ENCODE data around the gene DNAJC18. TPM values are rescaled to one million over a fixed set of nuclear protein-coding genes. Genes with fewer than 3 reads are reported as not detected.

The DNAJC18 gene
- total and polyA plus RNA-seq, 7 experiments from 2014 or later, result 2.2 to 9.7 (median 4.9) TPM

DNA sequence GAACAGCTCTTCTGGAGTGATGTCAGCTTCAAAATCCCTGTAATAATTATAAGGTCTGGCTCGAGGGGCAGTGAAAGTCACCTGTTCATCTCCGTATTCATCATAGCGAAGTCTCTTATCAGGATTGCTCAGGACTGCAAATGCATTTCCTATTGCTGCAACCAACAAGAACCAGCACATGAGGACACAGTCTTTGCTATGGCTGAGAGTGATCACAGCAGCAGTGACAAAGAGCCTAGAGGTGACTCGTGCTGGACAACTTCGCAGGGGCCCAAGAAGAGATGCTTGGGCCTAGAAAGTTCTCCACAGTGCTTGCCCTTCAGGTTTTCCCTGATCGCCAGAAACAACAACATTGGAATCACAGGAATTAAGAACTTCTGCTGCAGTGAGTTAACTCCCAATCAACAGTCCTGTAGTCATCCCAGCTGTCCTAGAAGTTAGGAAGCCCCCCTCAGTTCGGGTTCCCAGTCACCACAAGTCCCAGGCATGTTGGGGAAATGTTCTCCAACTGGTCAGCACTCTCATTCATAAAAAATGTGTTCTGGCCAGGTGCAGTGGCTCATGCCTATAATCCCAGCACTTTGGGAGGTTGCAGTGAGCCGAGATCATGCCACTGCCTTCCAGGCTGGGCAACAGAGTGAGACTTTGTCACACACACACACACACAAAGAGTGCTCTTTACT is 13.0 kb downstream of the DNAJC18 start:
- POLR2A ChIA-PET, result interaction anchor here (1.3 to 9.4 kb wide), 2 partner anchors 13 to 88 kb away, joined by 4 to 102 read pairs; partner anchors contain the start of gene DNAJC18
- CTCF ChIA-PET, result interaction anchor here (0.7 to 9.5 kb wide), 3 partner anchors 13 to 88 kb away, joined by 3 to 310 read pairs (median 4); partner anchors contain the start of gene DNAJC18
- Mint-ChIP-seq H3K4me3 (no peak overlapping the region), H3K9me3 (no peaks in the 10 kb centered on the region), H3K27me3 (no peaks in the 10 kb centered on the region), H3K27ac (no peak overlapping the region), H3K36me3 (peaks cover 0 to 22% (median 21%) of the 10 kb centered on the region in 5 donors), H3K4me1 (peaks cover 4 to 29% (median 21%) of the 10 kb centered on the region in 7 donors)
- DNase-seq, result no peak
- no peak for ATAC-seq
- Histone ChIP-seq H3K27me3 (ENCODE audit: control insufficient read depth in 2 of 2, insufficient read depth in 2 of 2, low read length in 2 of 2) (no peaks in the 10 kb centered on the region), H3K36me3 (ENCODE audit: control insufficient read depth in 2 of 3, insufficient read depth in 3 of 3, low read length in 3 of 3) (peaks cover 0 to 5% (median 3%) of the 10 kb centered on the region in 3 experiments), H3K9me3 (ENCODE audit: control insufficient read depth in 2 of 3, low read length in 3 of 3) (no peaks in the 10 kb centered on the region), H3K27ac (ENCODE audit: low read depth, low read length) (no peak overlapping the region), H3K4me3 (ENCODE audit: low read length) (no peak overlapping the region), H3K4me1 (ENCODE audit: control insufficient read depth in 2 of 2, insufficient read depth in 2 of 2, low read length in 2 of 2) (peaks cover 3 to 9% of the 10 kb centered on the region in 2 donors)
- intact Hi-C loops (cut with micrococcal nuclease), result no loop called here

- no peaks in the 10 kb centered on the region for H3K9me3 ChIP-seq (ENCODE audit: control insufficient read depth in 2 of 3, low read length in 3 of 3)
- Mint-ChIP-seq H3K36me3 (peaks cover 0 to 25% (median 22%) of the 10 kb centered on the region in 5 donors), H3K27ac (no peak overlapping the region), H3K9me3 (no peaks in the 10 kb centered on the region), H3K4me1 (peaks cover 4 to 25% (median 17%) of the 10 kb centered on the region in 7 donors), H3K27me3 (no peaks in the 10 kb centered on the region), H3K4me3 (no peak overlapping the region)
- ChIA-PET CTCF (interaction anchor here (0.7 to 9.5 kb wide), 3 partner anchors 13 to 89 kb away, joined by 3 to 310 read pairs (median 4); partner anchors contain the start of gene DNAJC18), POLR2A (interaction anchor here (0.6 to 9.4 kb wide), 3 partner anchors 14 to 89 kb away, joined by 3 to 102 read pairs (median 4); partner anchors contain the start of gene DNAJC18)
- DNase-seq (no peak), ATAC-seq (no peak)
- H3K27ac ChIP-seq (ENCODE audit: low read depth, low read length), result no peak overlapping the region
- no peak overlapping the region for H3K4me3 ChIP-seq (ENCODE audit: low read length)
- intact Hi-C loops (cut with micrococcal nuclease), result no loop called here
- H3K27me3 ChIP-seq (ENCODE audit: control insufficient read depth in 2 of 2, insufficient read depth in 2 of 2, low read length in 2 of 2), result no peaks in the 10 kb centered on the region
- peaks cover 0 to 5% (median 3%) of the 10 kb centered on the region in 3 experiments for H3K36me3 ChIP-seq (ENCODE audit: control insufficient read depth in 2 of 3, insufficient read depth in 3 of 3, low read length in 3 of 3)
- peaks cover 3 to 9% of the 10 kb centered on the region in 2 donors for H3K4me1 ChIP-seq (ENCODE audit: control insufficient read depth in 2 of 2, insufficient read depth in 2 of 2, low read length in 2 of 2)
Observed at GRCh38 chr5:139425497-139425896, 13.8 kb downstream of the DNAJC18 start.

DNA sequence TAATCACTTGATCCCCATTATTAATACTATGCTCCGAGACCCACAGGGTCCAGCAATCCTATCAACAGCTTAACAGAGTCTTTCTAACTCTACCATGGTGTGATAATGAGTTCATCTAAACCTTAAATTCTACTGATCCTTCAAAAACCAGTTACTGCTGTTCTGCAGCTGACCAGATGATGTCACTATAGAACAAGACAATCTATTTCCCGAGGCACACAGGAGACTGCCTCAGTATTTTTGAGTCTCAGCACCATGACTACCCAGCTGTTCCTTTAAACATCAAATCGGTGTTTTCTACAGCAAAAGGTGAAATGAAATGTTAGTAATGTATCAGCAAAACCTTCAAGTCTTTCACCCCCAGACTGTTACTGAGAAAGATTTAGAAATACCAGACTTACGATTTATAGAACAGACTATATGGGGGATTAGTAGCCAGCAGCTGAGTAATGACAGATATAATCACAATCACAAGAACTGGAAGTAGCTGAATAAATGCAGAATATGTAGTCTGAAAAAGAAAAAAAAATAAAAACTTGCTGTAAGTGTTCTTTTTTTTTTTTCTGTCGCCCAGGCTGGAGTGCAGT is 16.9 kb downstream of the DNAJC18 start:
- POLR2A ChIA-PET, result interaction anchor here (0.5 to 9.4 kb wide), 15 partner anchors 8 to 1344 kb away, joined by 3 to 102 read pairs (median 4); partner anchors contain the start of genes DNAJC18 and STING1
- Mint-ChIP-seq H3K36me3 (peaks cover 0 to 43% (median 18%) of the 10 kb centered on the region in 5 donors), H3K27ac (peak overlapping the region in 6 of 9 donors; percentile 16 to 87 (median 74)), H3K9me3 (no peaks in the 10 kb centered on the region), H3K27me3 (no peaks in the 10 kb centered on the region), H3K4me3 (peak overlapping the region in 2 of 10 donors; percentile 19 to 47), H3K4me1 (peaks cover 4 to 40% (median 6%) of the 10 kb centered on the region in 7 donors)
- ATAC-seq (peak; percentile 99), DNase-seq (peak in 7 of 9 donors; percentile 65 to 86 (median 75))
- H3K4me3 ChIP-seq (ENCODE audit: low read length), result no peak overlapping the region
- peaks cover 0 to 16% (median 0%) of the 10 kb centered on the region in 3 experiments for H3K36me3 ChIP-seq (ENCODE audit: control insufficient read depth in 2 of 3, insufficient read depth in 3 of 3, low read length in 3 of 3)
- peaks cover 3 to 4% of the 10 kb centered on the region in 2 donors for H3K4me1 ChIP-seq (ENCODE audit: control insufficient read depth in 2 of 2, insufficient read depth in 2 of 2, low read length in 2 of 2)
- CTCF ChIA-PET, result interaction anchor here (0.5 to 9.5 kb wide), 24 partner anchors 8 to 1504 kb away, joined by 3 to 310 read pairs (median 4); partner anchors contain the start of genes DNAJC18 and STING1
- no peaks in the 10 kb centered on the region for H3K27me3 ChIP-seq (ENCODE audit: control insufficient read depth in 2 of 2, insufficient read depth in 2 of 2, low read length in 2 of 2)
- no peak overlapping the region for H3K27ac ChIP-seq (ENCODE audit: low read depth, low read length)
- intact Hi-C loops (cut with micrococcal nuclease), result loop anchor here (1.0 to 5.0 kb wide), 19 partner anchors 17 to 343 kb away; partner anchors contain the start of genes STING1 (in 2 of the 2), UBE2D2 (in 2 of the 2), DNAJC18 (in 1 of the 2) and SPATA24 (in 1 of the 2)
- H3K9me3 ChIP-seq (ENCODE audit: control insufficient read depth in 2 of 3, low read length in 3 of 3), result no peaks in the 10 kb centered on the region

DNA sequence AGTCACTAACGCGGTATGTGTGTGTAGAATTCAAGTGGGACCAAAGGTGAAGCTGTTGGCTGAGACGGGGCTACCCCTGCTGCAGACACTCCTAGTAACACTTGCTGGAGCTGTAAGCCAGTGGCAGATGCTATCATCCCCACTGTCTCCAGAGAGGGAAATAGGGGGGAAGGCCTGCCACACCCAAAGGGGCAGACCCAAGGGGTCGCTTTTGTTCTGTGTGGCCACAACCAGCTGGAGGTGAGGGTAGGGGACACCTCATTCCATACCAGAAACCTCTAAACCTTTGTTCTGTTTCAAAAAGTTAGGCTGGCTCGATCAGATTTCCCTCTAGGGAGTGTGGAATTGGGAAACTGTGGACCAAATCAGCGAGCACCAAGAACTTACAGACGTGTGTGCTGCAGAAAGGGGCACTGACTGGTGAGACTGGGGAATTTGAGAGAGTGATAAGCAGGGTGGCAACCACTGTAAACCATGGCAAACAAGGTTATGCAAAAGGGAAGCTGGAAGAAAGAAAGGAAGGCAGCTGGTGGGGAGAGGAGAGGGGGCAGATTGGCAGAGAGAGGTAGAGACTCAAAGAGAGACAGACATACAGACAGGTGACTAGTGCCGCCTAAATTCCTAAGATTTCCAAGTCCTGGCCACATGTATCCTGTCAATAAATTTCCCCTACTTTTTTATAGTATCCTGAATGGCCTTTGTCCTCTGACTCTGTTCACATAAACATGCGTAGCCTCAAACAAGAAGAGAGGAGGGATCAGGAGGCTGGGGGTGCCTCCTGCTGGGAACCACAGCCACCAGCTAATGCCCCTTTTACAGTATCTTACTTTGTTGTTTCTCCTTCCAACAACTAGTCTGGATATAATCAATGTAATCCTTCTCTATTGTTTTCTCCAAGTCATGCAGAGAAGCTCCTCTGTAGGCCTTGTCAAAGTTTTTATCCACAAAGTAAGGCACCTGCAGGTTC is 19.8 kb downstream of the DNAJC18 start:
- DNase-seq (no peak), ATAC-seq (no peak)
- ChIA-PET CTCF (interaction anchor here (0.6 to 9.5 kb wide), 11 partner anchors 8 to 214 kb away, joined by 3 to 310 read pairs (median 3); partner anchors contain the start of gene DNAJC18), POLR2A (interaction anchor here (0.6 to 9.4 kb wide), 6 partner anchors 8 to 95 kb away, joined by 4 to 102 read pairs (median 7); partner anchors contain the start of genes DNAJC18 and SPATA24)
- Histone ChIP-seq H3K36me3 (ENCODE audit: control insufficient read depth in 2 of 3, insufficient read depth in 3 of 3, low read length in 3 of 3) (peaks cover 0 to 16% (median 0%) of the 10 kb centered on the region in 3 experiments), H3K9me3 (ENCODE audit: control insufficient read depth in 2 of 3, low read length in 3 of 3) (no peaks in the 10 kb centered on the region), H3K27me3 (ENCODE audit: control insufficient read depth in 2 of 2, insufficient read depth in 2 of 2, low read length in 2 of 2) (no peaks in the 10 kb centered on the region), H3K4me3 (ENCODE audit: low read length) (no peak overlapping the region), H3K4me1 (ENCODE audit: control insufficient read depth in 2 of 2, insufficient read depth in 2 of 2, low read length in 2 of 2) (peaks cover 3 to 15% of the 10 kb centered on the region in 2 donors), H3K27ac (ENCODE audit: low read depth, low read length) (no peak overlapping the region)
- intact Hi-C loops (cut with micrococcal nuclease), result loop anchor here in 1 of 2 donors (5.0 kb wide), 3 partner anchors 143 to 213 kb away; partner anchors contain the start of gene UBE2D2
- Mint-ChIP-seq H3K36me3 (peaks cover 0 to 32% (median 19%) of the 10 kb centered on the region in 5 donors), H3K27me3 (no peaks in the 10 kb centered on the region), H3K4me3 (no peak overlapping the region), H3K4me1 (peaks cover 4 to 64% (median 23%) of the 10 kb centered on the region in 7 donors), H3K27ac (peak overlapping the region in 1 of 9 donors; percentile 61), H3K9me3 (no peaks in the 10 kb centered on the region)

DNA sequence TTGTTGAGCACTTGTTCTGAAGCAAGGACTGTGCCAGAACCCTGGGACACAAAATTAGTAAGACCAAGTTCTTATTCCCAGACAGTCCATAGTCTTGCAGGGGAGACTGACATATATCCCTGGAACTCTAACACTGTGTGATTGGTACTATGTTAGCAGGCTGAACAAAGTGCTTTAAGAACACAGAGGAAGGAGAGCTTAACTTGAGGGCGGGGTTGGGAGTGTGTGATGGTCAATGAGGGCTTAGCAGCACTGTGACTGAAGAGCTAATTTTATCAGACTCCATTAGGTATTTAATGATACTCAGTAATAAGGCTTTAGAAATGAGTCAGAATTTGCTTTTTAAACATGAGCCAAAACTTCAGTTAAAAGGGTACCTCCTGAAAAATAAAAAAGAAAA is 20.5 kb downstream of the DNAJC18 start:
- Mint-ChIP-seq H3K27ac (peak overlapping the region in 2 of 9 donors; percentile 13 to 46), H3K9me3 (no peaks in the 10 kb centered on the region), H3K4me1 (peaks cover 6 to 68% (median 27%) of the 10 kb centered on the region in 7 donors), H3K4me3 (no peak overlapping the region), H3K36me3 (peaks cover 0 to 30% (median 17%) of the 10 kb centered on the region in 5 donors), H3K27me3 (no peaks in the 10 kb centered on the region)
- ATAC-seq, result no peak
- no peaks in the 10 kb centered on the region for H3K9me3 ChIP-seq (ENCODE audit: control insufficient read depth in 2 of 3, low read length in 3 of 3)
- ChIA-PET POLR2A (interaction anchor here (0.7 to 9.4 kb wide), 6 partner anchors 15 to 95 kb away, joined by 3 to 102 read pairs (median 5); partner anchors contain the start of genes DNAJC18 and SPATA24), CTCF (interaction anchor here (0.9 to 9.5 kb wide), 3 partner anchors 96 to 215 kb away, joined by 3 to 310 read pairs (median 6); no protein-coding TSS in a partner anchor)
- H3K27me3 ChIP-seq (ENCODE audit: control insufficient read depth in 2 of 2, insufficient read depth in 2 of 2, low read length in 2 of 2), result no peaks in the 10 kb centered on the region
- peaks cover 0 to 13% (median 0%) of the 10 kb centered on the region in 3 experiments for H3K36me3 ChIP-seq (ENCODE audit: control insufficient read depth in 2 of 3, insufficient read depth in 3 of 3, low read length in 3 of 3)
- intact Hi-C loops (cut with micrococcal nuclease), result no loop called here
- H3K4me3 ChIP-seq (ENCODE audit: low read length), result no peak overlapping the region
- H3K4me1 ChIP-seq (ENCODE audit: control insufficient read depth in 2 of 2, insufficient read depth in 2 of 2, low read length in 2 of 2), result peaks cover 3 to 21% of the 10 kb centered on the region in 2 donors
- H3K27ac ChIP-seq (ENCODE audit: low read depth, low read length), result no peak overlapping the region
- no peak for DNase-seq
